Lower leg skin (tissue), 3 donors: ENCODE measurements around the gene TBC1D7.

ENCODE experiments used
- POLR2A ChIP-seq, 2 donors: fragments of 450-650 bp; IDR thresholded peaks; one replicate each; pipeline ENCODE4 v1.6.1; 2016 to 2017; ENCODE audit warnings: antibody characterized with exemption in 2 of 2, mild to moderate bottlenecking in 1 of 2, moderate library complexity in 1 of 2
- TF ChIP-seq, protein P1 (sequence below), 3 donors: fragments of 450-650 bp; IDR thresholded peaks; one replicate each; pipeline ENCODE4 v1.5.1; 2016; ENCODE audit warnings: antibody characterized with exemption in 3 of 3, mild to moderate bottlenecking in 3 of 3, moderate library complexity in 2 of 3

GRCh38 chr6:13277231-13277630 is 51.1 kb downstream of the TBC1D7 start:
- TF ChIP-seq, protein P1, sequence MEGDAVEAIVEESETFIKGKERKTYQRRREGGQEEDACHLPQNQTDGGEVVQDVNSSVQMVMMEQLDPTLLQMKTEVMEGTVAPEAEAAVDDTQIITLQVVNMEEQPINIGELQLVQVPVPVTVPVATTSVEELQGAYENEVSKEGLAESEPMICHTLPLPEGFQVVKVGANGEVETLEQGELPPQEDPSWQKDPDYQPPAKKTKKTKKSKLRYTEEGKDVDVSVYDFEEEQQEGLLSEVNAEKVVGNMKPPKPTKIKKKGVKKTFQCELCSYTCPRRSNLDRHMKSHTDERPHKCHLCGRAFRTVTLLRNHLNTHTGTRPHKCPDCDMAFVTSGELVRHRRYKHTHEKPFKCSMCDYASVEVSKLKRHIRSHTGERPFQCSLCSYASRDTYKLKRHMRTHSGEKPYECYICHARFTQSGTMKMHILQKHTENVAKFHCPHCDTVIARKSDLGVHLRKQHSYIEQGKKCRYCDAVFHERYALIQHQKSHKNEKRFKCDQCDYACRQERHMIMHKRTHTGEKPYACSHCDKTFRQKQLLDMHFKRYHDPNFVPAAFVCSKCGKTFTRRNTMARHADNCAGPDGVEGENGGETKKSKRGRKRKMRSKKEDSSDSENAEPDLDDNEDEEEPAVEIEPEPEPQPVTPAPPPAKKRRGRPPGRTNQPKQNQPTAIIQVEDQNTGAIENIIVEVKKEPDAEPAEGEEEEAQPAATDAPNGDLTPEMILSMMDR (IDR thresholded peaks at IDR 0.05) = no peak
- TF ChIP-seq POLR2A (IDR thresholded peaks at IDR 0.05) = no peak
